HEK293 (cell line): ENCODE results near the gene ATP23.

Source experiments
- REST ChIP-seq: fragments of 450-650 bp; formaldehyde crosslinking; IDR thresholded peaks from 2 replicates; pipeline ENCODE4 v1.5.1; 2016; ENCODE audit warnings: missing biosample characterization, missing genetic modification characterization
- ZNF561 ChIP-seq: fragments of 450-650 bp; IDR thresholded peaks from 2 replicates; pipeline ENCODE4 v1.5.1; 2018; ENCODE audit warnings: missing biosample characterization, missing genetic modification characterization, borderline replicate concordance
- TF ChIP-seq, protein P1 (sequence below): fragments of 450-650 bp; formaldehyde crosslinking; IDR thresholded peaks from 2 replicates; pipeline ENCODE4 v1.5.1; 2016; ENCODE audit warnings: missing biosample characterization, missing genetic modification characterization

GRCh38 chr12:57936513-57936883 is 4.9 kb upstream of the ATP23 start:
- TF ChIP-seq, protein P1, sequence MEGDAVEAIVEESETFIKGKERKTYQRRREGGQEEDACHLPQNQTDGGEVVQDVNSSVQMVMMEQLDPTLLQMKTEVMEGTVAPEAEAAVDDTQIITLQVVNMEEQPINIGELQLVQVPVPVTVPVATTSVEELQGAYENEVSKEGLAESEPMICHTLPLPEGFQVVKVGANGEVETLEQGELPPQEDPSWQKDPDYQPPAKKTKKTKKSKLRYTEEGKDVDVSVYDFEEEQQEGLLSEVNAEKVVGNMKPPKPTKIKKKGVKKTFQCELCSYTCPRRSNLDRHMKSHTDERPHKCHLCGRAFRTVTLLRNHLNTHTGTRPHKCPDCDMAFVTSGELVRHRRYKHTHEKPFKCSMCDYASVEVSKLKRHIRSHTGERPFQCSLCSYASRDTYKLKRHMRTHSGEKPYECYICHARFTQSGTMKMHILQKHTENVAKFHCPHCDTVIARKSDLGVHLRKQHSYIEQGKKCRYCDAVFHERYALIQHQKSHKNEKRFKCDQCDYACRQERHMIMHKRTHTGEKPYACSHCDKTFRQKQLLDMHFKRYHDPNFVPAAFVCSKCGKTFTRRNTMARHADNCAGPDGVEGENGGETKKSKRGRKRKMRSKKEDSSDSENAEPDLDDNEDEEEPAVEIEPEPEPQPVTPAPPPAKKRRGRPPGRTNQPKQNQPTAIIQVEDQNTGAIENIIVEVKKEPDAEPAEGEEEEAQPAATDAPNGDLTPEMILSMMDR (tag by site-specific recombination): no peak
- TF ChIP-seq ZNF561 (tag by site-specific recombination): no peak
- no peak for TF ChIP-seq REST (tag by site-specific recombination)
